ENCODE results near the gene SNX30. TPM values are rescaled to one million over a fixed set of nuclear protein-coding genes. Genes with fewer than 3 reads are reported as not detected.

Gene SNX30
- 32.5 and 33.1 TPM in 2 replicates for total RNA-seq (2021)
- percentile 84 among the genes with signal in this experiment for Bru-seq, nascent RNA
- percentile 81 among the genes with signal in this experiment for BruChase-seq, experiment 1, labeled RNA remaining after a 2-hour chase
- percentile 82 among the genes with signal in this experiment for BruChase-seq, experiment 2, labeled RNA remaining after a 6-hour chase
- long read RNA-seq, partial matches to known transcripts = 2 of 9 reads
- long read RNA-seq, other reads (novel, unspliced or antisense) = 7 of 9 reads

- Histone ChIP-seq H3F3A (ENCODE audit: insufficient read depth, low read depth) (peaks cover 34% of the 10 kb centered on the region), H3K9me2 (ENCODE audit: insufficient read depth) (no peaks in the 10 kb centered on the region), H3K79me2 (ENCODE audit: low read depth) (peaks cover 38% of the 10 kb centered on the region), H3K27ac (peak within 1 kb of the TSS; percentile 47), H3K36me3 (ENCODE audit: low read depth) (no peaks in the 10 kb centered on the region), H3K4me1 (replicated peaks; ENCODE audit: insufficient read depth) (peaks cover 47% of the 10 kb centered on the region), H3K4me2 (peak within 1 kb of the TSS; percentile 98), H3K4me3 (peak within 1 kb of the TSS; percentile 98), H3K9me3 (ENCODE audit: insufficient read depth, low read depth) (no peaks in the 10 kb centered on the region), H4K20me1 (ENCODE audit: insufficient read depth) (no peaks in the 10 kb centered on the region), H3K27me3 (ENCODE audit: insufficient read depth, low read depth) (no peaks in the 10 kb centered on the region), H2AFZ (peak within 1 kb of the TSS; percentile 98)
- no peak for TF ChIP-seq CTCF (conservative IDR thresholded peaks at IDR 0.05)
- TF ChIP-seq EZH2 (IDR thresholded peaks at IDR 0.05; ENCODE audit: low read depth) = no peak
- ChIA-PET CTCF (no interaction called here), POLR2A (ENCODE audit: unreplicated experiment) (interaction anchor here (0.6 to 0.7 kb wide), 3 partner anchors 33 to 670 kb away, joined by 3 to 6 read pairs (median 4); no protein-coding TSS in a partner anchor)
- BruUV-seq (replicated peaks) = TSS peak; percentile 69
- intact Hi-C loops (cut with micrococcal nuclease; ENCODE audit: unreplicated experiment) = loop anchor here (1.0 to 10.0 kb wide), 6 partner anchors 31 to 595 kb away; partner anchors contain the start of genes BSPRY, HSDL2, INIP and KIAA1958
- DNase-seq = peak; percentile 69 to 95
Observed at GRCh38 chr9:112750016-112750763, at the start of gene SNX30. Gene SNX30 (plus strand): TSS chr9:112750760. CDS start chr9:112751002, 242 bp downstream.

- ChIA-PET POLR2A (ENCODE audit: unreplicated experiment) (interaction anchor here (0.6 kb wide), 1 partner anchor 127 kb away, joined by 15 read pairs; no protein-coding TSS in a partner anchor), CTCF (no interaction called here)
- peaks cover 8% of the 10 kb centered on the region; the same call in 1 of the 2 replicates for H3K79me2 ChIP-seq (ENCODE audit: low read depth)
- no peaks in the 10 kb centered on the region for H4K20me1 ChIP-seq (ENCODE audit: insufficient read depth)
- no peaks in the 10 kb centered on the region for H3K9me3 ChIP-seq (ENCODE audit: insufficient read depth, low read depth)
- no peak overlapping the region for H3K4me3 ChIP-seq
- no peaks in the 10 kb centered on the region for H3F3A ChIP-seq (ENCODE audit: insufficient read depth, low read depth)
- H3K27ac ChIP-seq = no peak overlapping the region
- no peak for DNase-seq
- H3K4me2 ChIP-seq = no peak overlapping the region
- intact Hi-C loops (cut with micrococcal nuclease; ENCODE audit: unreplicated experiment) = no loop called here
- H3K27me3 ChIP-seq (ENCODE audit: insufficient read depth, low read depth) = no peaks in the 10 kb centered on the region
- no TSS peak for BruUV-seq (replicated peaks)
- no peaks in the 10 kb centered on the region for H3K4me1 ChIP-seq (replicated peaks; ENCODE audit: insufficient read depth)
- no peak for TF ChIP-seq EZH2 (IDR thresholded peaks at IDR 0.05; ENCODE audit: low read depth)
- H3K9me2 ChIP-seq (ENCODE audit: insufficient read depth) = no peaks in the 10 kb centered on the region
- 0 out of 2 replicates have a peak, but pooled peaks cover 5% of the 10 kb centered on the region for H3K36me3 ChIP-seq (ENCODE audit: low read depth)
- no peak overlapping the region for H2AFZ ChIP-seq
Observed at GRCh38 chr9:112703304-112703703, 47.3 kb upstream of the SNX30 start.

- no peak overlapping the region for H3K4me2 ChIP-seq
- no peaks in the 10 kb centered on the region for H4K20me1 ChIP-seq (ENCODE audit: insufficient read depth)
- H3K9me3 ChIP-seq (ENCODE audit: insufficient read depth, low read depth) = no peaks in the 10 kb centered on the region
- H2AFZ ChIP-seq = no peak overlapping the region
- peaks cover 15% of the 10 kb centered on the region; the same call in 1 of the 2 replicates for H3K36me3 ChIP-seq (ENCODE audit: low read depth)
- POLR2A ChIA-PET (ENCODE audit: unreplicated experiment) = interaction anchor here (0.6 to 0.7 kb wide), 3 partner anchors 117 to 472 kb away, joined by 4 to 20 read pairs (median 9); no protein-coding TSS in a partner anchor
- no peak overlapping the region for H3K4me3 ChIP-seq
- intact Hi-C loops (cut with micrococcal nuclease; ENCODE audit: unreplicated experiment) = no loop called here
- H3K27ac ChIP-seq = no peak overlapping the region
- CTCF ChIA-PET = interaction anchor here (0.6 kb wide), 1 partner anchor 129 kb away, joined by 6 read pairs; no protein-coding TSS in a partner anchor
- no peak for DNase-seq
- H3F3A ChIP-seq (ENCODE audit: insufficient read depth, low read depth) = no peaks in the 10 kb centered on the region
- BruUV-seq (replicated peaks) = no TSS peak
- no peak for TF ChIP-seq EZH2 (IDR thresholded peaks at IDR 0.05; ENCODE audit: low read depth)
- TF ChIP-seq CTCF (conservative IDR thresholded peaks at IDR 0.05) = no peak
- H3K27me3 ChIP-seq (ENCODE audit: insufficient read depth, low read depth) = no peaks in the 10 kb centered on the region
- H3K79me2 ChIP-seq (ENCODE audit: low read depth) = peaks cover 25% of the 10 kb centered on the region
- H3K9me2 ChIP-seq (ENCODE audit: insufficient read depth) = no peaks in the 10 kb centered on the region
- no peaks in the 10 kb centered on the region for H3K4me1 ChIP-seq (replicated peaks; ENCODE audit: insufficient read depth)
Observed at GRCh38 chr9:112705768-112706427, 44.7 kb upstream of the SNX30 start.
